ENCODE results near the gene FAM151B. TPM values are rescaled to one million over a fixed set of nuclear protein-coding genes. Genes with fewer than 3 reads are reported as not detected.

The FAM151B gene
- total and polyA plus RNA-seq, 2 of the 13 experiments (the other 11 are each of a cell fraction or from before 2014, with no cell fraction given): 0.61 to 1.0 TPM

DNA sequence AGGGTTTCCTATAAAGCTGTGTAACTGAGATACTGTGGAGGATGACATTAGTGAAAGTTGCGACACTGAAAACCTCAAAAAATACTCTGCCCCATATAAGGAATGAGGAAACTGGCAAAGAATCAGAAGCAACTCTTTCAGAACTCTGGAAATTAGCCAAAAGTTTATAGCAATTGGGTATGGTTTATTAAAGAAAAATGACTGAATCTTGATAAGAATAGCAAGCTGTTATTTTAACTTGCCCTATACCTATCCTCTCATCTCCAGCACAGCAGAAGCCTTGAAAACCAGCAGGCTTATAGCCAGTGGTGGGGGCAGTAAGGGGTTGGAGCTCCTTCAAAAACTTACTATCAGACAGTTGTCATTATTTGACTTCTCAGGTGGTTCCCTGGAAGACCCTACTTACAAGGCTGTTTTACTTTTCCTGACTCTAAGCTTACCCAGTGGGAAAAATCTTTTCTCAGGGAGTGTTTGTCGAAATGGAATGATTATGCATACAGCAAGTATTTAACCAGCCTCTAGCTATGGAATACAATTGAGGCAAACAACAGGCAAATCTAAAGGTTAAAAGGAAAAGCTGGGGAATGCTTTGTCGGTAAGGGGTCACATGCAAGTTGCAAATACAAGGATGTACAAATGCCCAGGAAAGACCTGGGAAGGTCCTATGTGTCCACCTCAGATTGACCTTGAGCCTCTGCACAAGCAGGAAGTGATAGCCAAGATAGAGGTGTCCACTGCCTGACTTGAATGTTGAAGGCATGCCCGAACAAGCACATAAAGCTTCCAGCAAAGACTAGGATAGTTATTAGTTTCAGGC is 21.0 kb upstream of the FAM151B start (continued):
- TF ChIP-seq, protein P1, sequence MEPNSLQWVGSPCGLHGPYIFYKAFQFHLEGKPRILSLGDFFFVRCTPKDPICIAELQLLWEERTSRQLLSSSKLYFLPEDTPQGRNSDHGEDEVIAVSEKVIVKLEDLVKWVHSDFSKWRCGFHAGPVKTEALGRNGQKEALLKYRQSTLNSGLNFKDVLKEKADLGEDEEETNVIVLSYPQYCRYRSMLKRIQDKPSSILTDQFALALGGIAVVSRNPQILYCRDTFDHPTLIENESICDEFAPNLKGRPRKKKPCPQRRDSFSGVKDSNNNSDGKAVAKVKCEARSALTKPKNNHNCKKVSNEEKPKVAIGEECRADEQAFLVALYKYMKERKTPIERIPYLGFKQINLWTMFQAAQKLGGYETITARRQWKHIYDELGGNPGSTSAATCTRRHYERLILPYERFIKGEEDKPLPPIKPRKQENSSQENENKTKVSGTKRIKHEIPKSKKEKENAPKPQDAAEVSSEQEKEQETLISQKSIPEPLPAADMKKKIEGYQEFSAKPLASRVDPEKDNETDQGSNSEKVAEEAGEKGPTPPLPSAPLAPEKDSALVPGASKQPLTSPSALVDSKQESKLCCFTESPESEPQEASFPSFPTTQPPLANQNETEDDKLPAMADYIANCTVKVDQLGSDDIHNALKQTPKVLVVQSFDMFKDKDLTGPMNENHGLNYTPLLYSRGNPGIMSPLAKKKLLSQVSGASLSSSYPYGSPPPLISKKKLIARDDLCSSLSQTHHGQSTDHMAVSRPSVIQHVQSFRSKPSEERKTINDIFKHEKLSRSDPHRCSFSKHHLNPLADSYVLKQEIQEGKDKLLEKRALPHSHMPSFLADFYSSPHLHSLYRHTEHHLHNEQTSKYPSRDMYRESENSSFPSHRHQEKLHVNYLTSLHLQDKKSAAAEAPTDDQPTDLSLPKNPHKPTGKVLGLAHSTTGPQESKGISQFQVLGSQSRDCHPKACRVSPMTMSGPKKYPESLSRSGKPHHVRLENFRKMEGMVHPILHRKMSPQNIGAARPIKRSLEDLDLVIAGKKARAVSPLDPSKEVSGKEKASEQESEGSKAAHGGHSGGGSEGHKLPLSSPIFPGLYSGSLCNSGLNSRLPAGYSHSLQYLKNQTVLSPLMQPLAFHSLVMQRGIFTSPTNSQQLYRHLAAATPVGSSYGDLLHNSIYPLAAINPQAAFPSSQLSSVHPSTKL (CRISPR knock-in tag; IDR thresholded peaks at IDR 0.05): peak; percentile 73
- TF ChIP-seq MXD4 (CRISPR knock-in tag; IDR thresholded peaks at IDR 0.05) (no peak), SOX13 (IDR thresholded peaks at IDR 0.05) (no peak), SOX13 (CRISPR knock-in tag; conservative IDR thresholded peaks at IDR 0.05 in 1 of 2, IDR thresholded peaks at IDR 0.05 in 1 of 2) (peak in 1 of 2 experiments; percentile 52; a peak in 1 of 4 replicates), SOX6 (IDR thresholded peaks at IDR 0.05) (no peak), SOX6 (CRISPR knock-in tag; IDR thresholded peaks at IDR 0.05) (peak; percentile 55), NR2C2 (CRISPR knock-in tag; IDR thresholded peaks at IDR 0.05; ENCODE audit: borderline replicate concordance) (no peak), MBNL3 (CRISPR knock-in tag; conservative IDR thresholded peaks at IDR 0.05) (no peak), POLR2AphosphoS2 (IDR thresholded peaks at IDR 0.05; ENCODE audit: low read depth, low read length) (no peak), TOPORS (CRISPR knock-in tag; IDR thresholded peaks at IDR 0.05) (no peak), U2AF1 (optimal IDR thresholded peaks at IDR 0.05; ENCODE audit: low read depth, low read length) (no peak), POLR2G (IDR thresholded peaks at IDR 0.05; ENCODE audit: low read depth, low read length) (0 out of 2 replicates have a peak, but pooled peaks have one; percentile 19), ZNF496 (CRISPR knock-in tag; IDR thresholded peaks at IDR 0.05; ENCODE audit: insufficient replicate concordance) (no peak), ZBTB7B (CRISPR knock-in tag; IDR thresholded peaks at IDR 0.05) (no peak), ZNF850 (CRISPR knock-in tag; conservative IDR thresholded peaks at IDR 0.05) (no peak), ZBTB21 (CRISPR knock-in tag; IDR thresholded peaks at IDR 0.05) (no peak), ZNF337 (CRISPR knock-in tag; IDR thresholded peaks at IDR 0.05; ENCODE audit: borderline replicate concordance, low read depth) (no peak)
- TF ChIP-seq, protein P2, sequence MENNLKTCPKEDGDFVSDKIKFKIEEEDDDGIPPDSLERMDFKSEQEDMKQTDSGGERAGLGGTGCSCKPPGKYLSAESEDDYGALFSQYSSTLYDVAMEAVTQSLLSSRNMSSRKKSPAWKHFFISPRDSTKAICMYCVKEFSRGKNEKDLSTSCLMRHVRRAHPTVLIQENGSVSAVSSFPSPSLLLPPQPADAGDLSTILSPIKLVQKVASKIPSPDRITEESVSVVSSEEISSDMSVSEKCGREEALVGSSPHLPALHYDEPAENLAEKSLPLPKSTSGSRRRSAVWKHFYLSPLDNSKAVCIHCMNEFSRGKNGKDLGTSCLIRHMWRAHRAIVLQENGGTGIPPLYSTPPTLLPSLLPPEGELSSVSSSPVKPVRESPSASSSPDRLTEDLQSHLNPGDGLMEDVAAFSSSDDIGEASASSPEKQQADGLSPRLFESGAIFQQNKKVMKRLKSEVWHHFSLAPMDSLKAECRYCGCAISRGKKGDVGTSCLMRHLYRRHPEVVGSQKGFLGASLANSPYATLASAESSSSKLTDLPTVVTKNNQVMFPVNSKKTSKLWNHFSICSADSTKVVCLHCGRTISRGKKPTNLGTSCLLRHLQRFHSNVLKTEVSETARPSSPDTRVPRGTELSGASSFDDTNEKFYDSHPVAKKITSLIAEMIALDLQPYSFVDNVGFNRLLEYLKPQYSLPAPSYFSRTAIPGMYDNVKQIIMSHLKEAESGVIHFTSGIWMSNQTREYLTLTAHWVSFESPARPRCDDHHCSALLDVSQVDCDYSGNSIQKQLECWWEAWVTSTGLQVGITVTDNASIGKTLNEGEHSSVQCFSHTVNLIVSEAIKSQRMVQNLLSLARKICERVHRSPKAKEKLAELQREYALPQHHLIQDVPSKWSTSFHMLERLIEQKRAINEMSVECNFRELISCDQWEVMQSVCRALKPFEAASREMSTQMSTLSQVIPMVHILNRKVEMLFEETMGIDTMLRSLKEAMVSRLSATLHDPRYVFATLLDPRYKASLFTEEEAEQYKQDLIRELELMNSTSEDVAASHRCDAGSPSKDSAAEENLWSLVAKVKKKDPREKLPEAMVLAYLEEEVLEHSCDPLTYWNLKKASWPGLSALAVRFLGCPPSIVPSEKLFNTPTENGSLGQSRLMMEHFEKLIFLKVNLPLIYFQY (CRISPR knock-in tag; IDR thresholded peaks at IDR 0.05; ENCODE audit: borderline replicate concordance): no peak
- TF ChIP-seq, protein P3, sequence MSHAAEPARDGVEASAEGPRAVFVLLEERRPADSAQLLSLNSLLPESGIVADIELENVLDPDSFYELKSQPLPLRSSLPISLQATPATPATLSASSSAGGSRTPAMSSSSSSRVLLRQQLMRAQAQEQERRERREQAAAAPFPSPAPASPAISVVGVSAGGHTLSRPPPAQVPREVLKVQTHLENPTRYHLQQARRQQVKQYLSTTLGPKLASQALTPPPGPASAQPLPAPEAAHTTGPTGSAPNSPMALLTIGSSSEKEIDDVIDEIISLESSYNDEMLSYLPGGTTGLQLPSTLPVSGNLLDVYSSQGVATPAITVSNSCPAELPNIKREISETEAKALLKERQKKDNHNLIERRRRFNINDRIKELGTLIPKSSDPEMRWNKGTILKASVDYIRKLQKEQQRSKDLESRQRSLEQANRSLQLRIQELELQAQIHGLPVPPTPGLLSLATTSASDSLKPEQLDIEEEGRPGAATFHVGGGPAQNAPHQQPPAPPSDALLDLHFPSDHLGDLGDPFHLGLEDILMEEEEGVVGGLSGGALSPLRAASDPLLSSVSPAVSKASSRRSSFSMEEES (CRISPR knock-in tag; IDR thresholded peaks at IDR 0.05): no peak
- TF ChIP-seq, protein P4, sequence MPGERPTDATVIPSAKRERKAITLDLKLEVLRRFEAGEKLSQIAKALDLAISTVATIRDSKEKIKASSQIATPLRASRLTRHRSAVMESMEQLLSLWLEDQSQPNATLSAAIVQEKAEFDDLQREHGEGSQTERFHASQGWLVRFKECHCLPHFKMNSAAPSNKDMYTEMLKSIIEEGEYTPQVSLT (CRISPR knock-in tag; IDR thresholded peaks at IDR 0.05; ENCODE audit: borderline replicate concordance, low read depth): no peak

All from HepG2 (cell line).